Caco-2 (cell line): ENCODE data around the gene FITM2. TPM values are rescaled to one million over a fixed set of nuclear protein-coding genes. Genes with fewer than 3 reads are reported as not detected.
"Not testable (repeated sequence)": the region's sequence is repeated elsewhere in the genome, so short reads cannot be mapped to it uniquely, and the experiment has no call there.

Experiments
- BruUV-seq: library from RNA; stranded (reverse); fragments of 400-500 nt; replicated peaks from 2 replicates; lab custom pipeline; 2021; lab: Mats Ljungman, UMichigan
- CTCF ChIA-PET: fragments of 300-600 bp; sonication (Branson Sonifier 250); formaldehyde crosslinking; loops from one replicate; lab custom pipeline; 2022; ENCODE audit warnings: antibody characterized with exemption; lab: Charles Lee
- POLR2A ChIA-PET: fragments of 300-600 bp; sonication (Branson Sonifier 250); formaldehyde crosslinking; loops from one replicate; lab custom pipeline; 2022; ENCODE audit warnings: antibody characterized with exemption; lab: Charles Lee
- DNase-seq, 2 experiments: peaks; one replicate each; pipeline versions ENCODE4 v3.0.0 to v3.0.0-alpha.2; 2020 to 2022
- H3K27me3 ChIP-seq: replicated peaks from 2 replicates; pipeline ENCODE4 v1.6.0; 2011; ENCODE audit warnings: low read length; ENCODE audit not compliant: control insufficient read depth, insufficient read depth
- H3K36me3 ChIP-seq: 2 replicates; pipeline ENCODE4 v1.5.1; 2011; ENCODE audit warnings: low read length; ENCODE audit not compliant: control insufficient read depth, insufficient read depth
- H3K4me1 ChIP-seq: fragments of 250-450 bp; sonication (Bioruptor Pico); 2 replicates; pipeline ENCODE4 v1.5.1; 2020; ENCODE audit warnings: mild to moderate bottlenecking
- H3K4me3 ChIP-seq: 2 replicates; pipeline ENCODE4 v1.5.1; 2011; ENCODE audit warnings: low read depth, mild to moderate bottlenecking, control low read depth, low read length
- H3K9me3 ChIP-seq: fragments of 250-450 bp; sonication (Bioruptor Pico); 2 replicates; pipeline ENCODE4 v1.5.1; 2020; ENCODE audit warnings: mild to moderate bottlenecking, moderate library complexity
- H3K27ac Mint-ChIP-seq: one replicate; pipeline ENCODE4 v1.8.0; 2022; ENCODE audit warnings: mixed read lengths; ENCODE audit not compliant: unreplicated experiment
- H3K27me3 Mint-ChIP-seq: one replicate; pipeline ENCODE4 v1.8.0; 2022; ENCODE audit warnings: mixed read lengths; ENCODE audit not compliant: insufficient read depth, unreplicated experiment
- H3K36me3 Mint-ChIP-seq: one replicate; pipeline ENCODE4 v1.8.0; 2022; ENCODE audit warnings: mild to moderate bottlenecking, mixed read lengths; ENCODE audit not compliant: insufficient read depth, unreplicated experiment
- H3K4me1 Mint-ChIP-seq: one replicate; pipeline ENCODE4 v1.8.0; 2022; ENCODE audit warnings: low read depth, mixed read lengths; ENCODE audit not compliant: unreplicated experiment
- H3K4me3 Mint-ChIP-seq: one replicate; pipeline ENCODE4 v1.8.0; 2022; ENCODE audit warnings: mild to moderate bottlenecking, moderate library complexity, mixed read lengths; ENCODE audit not compliant: unreplicated experiment
- H3K9me3 Mint-ChIP-seq: one replicate; pipeline ENCODE4 v1.8.0; 2022; ENCODE audit warnings: mixed read lengths; ENCODE audit not compliant: unreplicated experiment
- CTCF ChIP-seq, 2 experiments: fragments of 200-600 bp in 1 of 2; IDR thresholded peaks; 1 replicate in 1 of 2; 2 replicates in 1 of 2; pipeline versions ENCODE4 v1.5.1 to v1.8.0; 2011 to 2022; ENCODE audit warnings: antibody characterized with exemption in 1 of 2, control low read depth in 1 of 2, inconsistent platforms in 1 of 2, low read depth in 1 of 2, low read length in 1 of 2, mild to moderate bottlenecking in 1 of 2, moderate library complexity in 1 of 2; ENCODE audit not compliant: insufficient read depth in 1 of 2, severe bottlenecking in 1 of 2, unreplicated experiment in 1 of 2
- intact Hi-C: fragments of 100-400 bp; cut with micrococcal nuclease; formaldehyde crosslinking; loops from one replicate; pipeline ENCODE4 v1.10.0; 2022; ENCODE audit not compliant: unreplicated experiment
- total RNA-seq: library from RNA; stranded (reverse); gene quantifications from 2 replicates; pipeline ENCODE4 v1.2.3, GENCODE V29; 2022

Gene FITM2
- total RNA-seq, 1 experiment from 2014 or later, result 14.4 TPM

- BruUV-seq, result no TSS peak
- H3K27me3 Mint-ChIP-seq, result no peaks in the 10 kb centered on the region
- ChIA-PET POLR2A (no interaction called here), CTCF (interaction anchor here (1.6 kb wide), 1 partner anchor 34 kb away, joined by 13 read pairs; no protein-coding TSS in a partner anchor)
- peaks cover 29% of the 10 kb centered on the region for H3K36me3 Mint-ChIP-seq
- H3K4me1 Mint-ChIP-seq, result peaks cover 40% of the 10 kb centered on the region
- no peaks in the 10 kb centered on the region for H3K27me3 ChIP-seq
- no peaks in the 10 kb centered on the region; the same call in 1 of the 2 replicates for H3K36me3 ChIP-seq
- no peak overlapping the region for H3K4me3 ChIP-seq
- intact Hi-C loops, result no loop called here
- H3K27ac Mint-ChIP-seq, result no peak overlapping the region
- no peaks in the 10 kb centered on the region for H3K9me3 ChIP-seq
- H3K4me3 Mint-ChIP-seq, result no peak overlapping the region
- DNase-seq, result no peak
- H3K9me3 Mint-ChIP-seq, result no peaks in the 10 kb centered on the region
- no peak for TF ChIP-seq CTCF (IDR thresholded peaks at IDR 0.05; ENCODE audit: insufficient read depth in 1 of 2, low read depth in 1 of 2, low read length in 1 of 2, severe bottlenecking in 1 of 2, unreplicated experiment in 1 of 2)
- H3K4me1 ChIP-seq, result peaks cover 60% of the 10 kb centered on the region
Observed at GRCh38 chr20:44350567-44350966, 39.6 kb upstream of the FITM2 start.

DNA sequence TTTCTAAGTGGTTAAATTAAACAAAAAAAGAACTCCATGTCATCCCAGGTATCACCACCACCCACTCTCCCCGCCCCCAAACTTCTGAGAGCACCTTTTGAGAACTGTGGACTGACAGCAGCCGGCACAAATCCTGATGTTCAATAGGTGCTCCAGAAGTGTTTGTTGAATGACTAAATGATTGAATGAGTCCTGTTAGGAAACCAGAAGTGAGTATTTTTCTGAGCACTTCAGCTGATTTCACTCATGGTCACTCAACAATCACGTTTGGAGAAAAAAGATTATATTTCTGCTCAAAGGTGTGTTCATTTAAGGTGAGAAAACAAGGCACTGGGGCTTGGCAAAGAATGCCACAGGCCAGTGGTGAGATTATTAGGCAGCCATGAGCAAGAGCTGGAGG is 38.3 kb upstream of the FITM2 start:
- BruUV-seq, result TSS peak; percentile 8

GRCh38 chr20:44348168-44348659 is 37.2 kb upstream of the FITM2 start:
- Mint-ChIP-seq H3K4me1 (peaks cover 32% of the 10 kb centered on the region), H3K27me3 (no peaks in the 10 kb centered on the region), H3K9me3 (no peaks in the 10 kb centered on the region), H3K36me3 (peaks cover 21% of the 10 kb centered on the region), H3K27ac (no peak overlapping the region), H3K4me3 (no peak overlapping the region)
- CTCF ChIA-PET, result no interaction called here
- BruUV-seq, result no TSS peak
- H3K27me3 ChIP-seq, result no peaks in the 10 kb centered on the region
- H3K36me3 ChIP-seq, result no peaks in the 10 kb centered on the region; the same call in 1 of the 2 replicates
- TF ChIP-seq CTCF (IDR thresholded peaks at IDR 0.05; ENCODE audit: insufficient read depth in 1 of 2, low read depth in 1 of 2, low read length in 1 of 2, severe bottlenecking in 1 of 2, unreplicated experiment in 1 of 2), result no peak
- intact Hi-C loops, result no loop called here
- no peak for DNase-seq
- H3K4me3 ChIP-seq, result no peak overlapping the region
- POLR2A ChIA-PET, result interaction anchor here (0.7 kb wide), 1 partner anchor 49 kb away, joined by 10 read pairs; no protein-coding TSS in a partner anchor
- H3K4me1 ChIP-seq, result peaks cover 46% of the 10 kb centered on the region
- no peaks in the 10 kb centered on the region for H3K9me3 ChIP-seq

More for the DNA sequence above, 38.3 kb upstream of the FITM2 start:
- Mint-ChIP-seq H3K27me3 (no peaks in the 10 kb centered on the region), H3K9me3 (no peaks in the 10 kb centered on the region), H3K4me3 (no peak overlapping the region), H3K36me3 (peaks cover 21% of the 10 kb centered on the region), H3K4me1 (peaks cover 32% of the 10 kb centered on the region), H3K27ac (no peak overlapping the region)
- no peak overlapping the region for H3K4me3 ChIP-seq
- H3K27me3 ChIP-seq, result no peaks in the 10 kb centered on the region
- DNase-seq, result no peak
- intact Hi-C loops, result no loop called here
- H3K9me3 ChIP-seq, result no peaks in the 10 kb centered on the region
- CTCF ChIA-PET, result no interaction called here
- POLR2A ChIA-PET, result no interaction called here
- no peaks in the 10 kb centered on the region; the same call in 1 of the 2 replicates for H3K36me3 ChIP-seq
- no peak for TF ChIP-seq CTCF (IDR thresholded peaks at IDR 0.05; ENCODE audit: insufficient read depth in 1 of 2, low read depth in 1 of 2, low read length in 1 of 2, severe bottlenecking in 1 of 2, unreplicated experiment in 1 of 2)
- peaks cover 52% of the 10 kb centered on the region for H3K4me1 ChIP-seq

GRCh38 chr20:44345941-44346340 is 34.9 kb upstream of the FITM2 start:
- CTCF ChIA-PET, result interaction anchor here (0.6 to 1.0 kb wide), 3 partner anchors 127 to 129 kb away, joined by 3 to 5 read pairs (median 3); no protein-coding TSS in a partner anchor
- H3K4me3 ChIP-seq, H3K9me3 Mint-ChIP-seq, H3K27ac Mint-ChIP-seq, H3K27me3 Mint-ChIP-seq, H3K27me3 ChIP-seq, BruUV-seq, POLR2A ChIA-PET, H3K9me3 ChIP-seq, intact Hi-C loops, DNase-seq, H3K4me3 Mint-ChIP-seq, H3K36me3 ChIP-seq: not testable (repeated sequence)
- peaks cover 23% of the 10 kb centered on the region for H3K4me1 ChIP-seq
- H3K4me1 Mint-ChIP-seq, result peaks cover 20% of the 10 kb centered on the region
- H3K36me3 Mint-ChIP-seq, result peaks cover 11% of the 10 kb centered on the region
